ENCODE results near the gene FBXL7.

FBXL7 gene

GRCh38 chr5:15835514-15835913, 335.5 kb downstream of the FBXL7 start:
- Histone ChIP-seq H3K9ac (ENCODE audit: low read length) (no peak overlapping the region), H3K27me3 (ENCODE audit: low read length) (no peaks in the 10 kb centered on the region), H3K4me2 (ENCODE audit: low read depth, low read length, poor library complexity, severe bottlenecking) (no peak overlapping the region), H3F3A (ENCODE audit: insufficient read depth) (no peaks in the 10 kb centered on the region), H3K9me2 (replicated peaks; ENCODE audit: insufficient read depth, low read length) (no peaks in the 10 kb centered on the region), H3K9me3 (ENCODE audit: insufficient read depth, low read length) (no peaks in the 10 kb centered on the region), H4K20me1 (ENCODE audit: low read depth, low read length) (no peaks in the 10 kb centered on the region), H3K4me3 (ENCODE audit: insufficient read depth, low read length, poor library complexity, severe bottlenecking) (no peak overlapping the region), H2AFZ (ENCODE audit: low read depth, low read length, severe bottlenecking) (no peak overlapping the region), H3K27ac (ENCODE audit: low read depth, low read length) (no peak overlapping the region), H3K79me2 (ENCODE audit: insufficient read depth, low read length) (no peaks in the 10 kb centered on the region), H3K36me3 (ENCODE audit: low read length) (no peaks in the 10 kb centered on the region)
- no peak for TF ChIP-seq CTCF (IDR thresholded peaks at IDR 0.05; ENCODE audit: insufficient read depth, low read length, poor library complexity, severe bottlenecking)
- no peak for TF ChIP-seq EZH2phosphoT487 (conservative IDR thresholded peaks at IDR 0.05; ENCODE audit: low read length)

GRCh38 chr5:15837551-15838289, 337.7 kb downstream of the FBXL7 start:
- Histone ChIP-seq H3K36me3 (ENCODE audit: low read length) (no peaks in the 10 kb centered on the region), H3K79me2 (ENCODE audit: insufficient read depth, low read length) (no peaks in the 10 kb centered on the region), H2AFZ (ENCODE audit: low read depth, low read length, severe bottlenecking) (no peak overlapping the region), H3K9ac (ENCODE audit: low read length) (no peak overlapping the region), H3K4me3 (ENCODE audit: insufficient read depth, low read length, poor library complexity, severe bottlenecking) (no peak overlapping the region), H3K27ac (ENCODE audit: low read depth, low read length) (no peak overlapping the region), H3K4me2 (ENCODE audit: low read depth, low read length, poor library complexity, severe bottlenecking) (no peak overlapping the region), H3K9me2 (replicated peaks; ENCODE audit: insufficient read depth, low read length) (no peaks in the 10 kb centered on the region), H3K9me3 (ENCODE audit: insufficient read depth, low read length) (no peaks in the 10 kb centered on the region), H4K20me1 (ENCODE audit: low read depth, low read length) (no peaks in the 10 kb centered on the region), H3K27me3 (ENCODE audit: low read length) (no peaks in the 10 kb centered on the region), H3F3A (ENCODE audit: insufficient read depth) (no peaks in the 10 kb centered on the region)
- no peak for TF ChIP-seq CTCF (IDR thresholded peaks at IDR 0.05; ENCODE audit: insufficient read depth, low read length, poor library complexity, severe bottlenecking)
- no peak for TF ChIP-seq EZH2phosphoT487 (conservative IDR thresholded peaks at IDR 0.05; ENCODE audit: low read length)

- no peaks in the 10 kb centered on the region for H3K27me3 ChIP-seq (ENCODE audit: low read length)
- no peak overlapping the region for H2AFZ ChIP-seq (ENCODE audit: low read depth, low read length, severe bottlenecking)
- H3K4me2 ChIP-seq (ENCODE audit: low read depth, low read length, poor library complexity, severe bottlenecking) = no peak overlapping the region
- TF ChIP-seq EZH2phosphoT487 (conservative IDR thresholded peaks at IDR 0.05; ENCODE audit: low read length) (no peak), CTCF (IDR thresholded peaks at IDR 0.05; ENCODE audit: insufficient read depth, low read length, poor library complexity, severe bottlenecking) (no peak)
- H3K36me3 ChIP-seq (ENCODE audit: low read length) = no peaks in the 10 kb centered on the region
- no peaks in the 10 kb centered on the region for H3K9me3 ChIP-seq (ENCODE audit: insufficient read depth, low read length)
- H3F3A ChIP-seq (ENCODE audit: insufficient read depth) = no peaks in the 10 kb centered on the region
- no peak overlapping the region for H3K27ac ChIP-seq (ENCODE audit: low read depth, low read length)
- H4K20me1 ChIP-seq (ENCODE audit: low read depth, low read length) = no peaks in the 10 kb centered on the region
- H3K9ac ChIP-seq (ENCODE audit: low read length) = no peak overlapping the region
- no peaks in the 10 kb centered on the region for H3K79me2 ChIP-seq (ENCODE audit: insufficient read depth, low read length)
- 0 out of 2 replicates have a peak, but pooled peaks cover 3% of the 10 kb centered on the region for H3K9me2 ChIP-seq (replicated peaks; ENCODE audit: insufficient read depth, low read length)
- H3K4me3 ChIP-seq (ENCODE audit: insufficient read depth, low read length, poor library complexity, severe bottlenecking) = no peak overlapping the region
Observed at GRCh38 chr5:15844253-15844652, 344.3 kb downstream of the FBXL7 start.
